K562 (cell line): ENCODE measurements around the gene FARP1. TPM values are rescaled to one million over a fixed set of nuclear protein-coding genes. Genes with fewer than 3 reads are reported as not detected.

ENCODE experiments used
- ARHGAP35 ChIP-seq: fragments of 450-650 bp; IDR thresholded peaks from 2 replicates; pipeline ENCODE4 v1.6.1; 2018; ENCODE audit not compliant: partially characterized antibody
- BRD9 ChIP-seq: fragments of 450-650 bp; IDR thresholded peaks from 2 replicates; pipeline ENCODE4 v1.6.1; 2018; ENCODE audit warnings: low read depth; ENCODE audit not compliant: partially characterized antibody
- DEAF1 ChIP-seq: fragments of 450-650 bp; formaldehyde crosslinking; IDR thresholded peaks from 2 replicates; pipeline ENCODE4 v1.4.0; 2020; ENCODE audit warnings: mild to moderate bottlenecking, moderate library complexity
- FUS ChIP-seq: fragments of 200-400 bp; formaldehyde crosslinking; optimal IDR thresholded peaks from 2 replicates; pipeline ENCODE3; 2017; ENCODE audit warnings: low read depth, low read length
- MXD1 ChIP-seq: fragments of 250-450 bp; sonication (Bioruptor Pico); IDR thresholded peaks from 2 replicates; pipeline ENCODE4 v1.8.0; 2021; ENCODE audit warnings: borderline replicate concordance, mild to moderate bottlenecking, moderate library complexity; ENCODE audit not compliant: poor library complexity, severe bottlenecking
- NFIX ChIP-seq: fragments of 250-450 bp; sonication (Bioruptor Pico); IDR thresholded peaks from 2 replicates; pipeline ENCODE4 v1.4.0; 2020; ENCODE audit warnings: low read depth, mild to moderate bottlenecking, moderate library complexity
- PHF8 ChIP-seq: fragments of 200-600 bp; sonication (generic); IDR thresholded peaks from 2 replicates; pipeline ENCODE4 v1.6.1; 2012; ENCODE audit warnings: mixed run types, mild to moderate bottlenecking, inconsistent platforms, low read length, moderate library complexity, borderline replicate concordance
- RBBP5 ChIP-seq: fragments of 200-600 bp; sonication (generic); IDR thresholded peaks from 2 replicates; pipeline ENCODE4 v1.6.1; 2012; ENCODE audit warnings: borderline replicate concordance, mild to moderate bottlenecking, low read length, control low read depth, inconsistent platforms; ENCODE audit not compliant: insufficient read depth, poor library complexity, severe bottlenecking
- RBM15 ChIP-seq: fragments of 200-400 bp; formaldehyde crosslinking; IDR thresholded peaks from 2 replicates; pipeline ENCODE4 v1.6.1; 2018; ENCODE audit warnings: mild to moderate bottlenecking, low read length, moderate library complexity; ENCODE audit not compliant: insufficient read depth
- RBM34 ChIP-seq: fragments of 200-400 bp; formaldehyde crosslinking; IDR thresholded peaks from 2 replicates; pipeline ENCODE4 v1.6.1; 2018; ENCODE audit warnings: low read length, borderline replicate concordance; ENCODE audit not compliant: insufficient read depth
- TAF9B ChIP-seq: fragments of 450-650 bp; IDR thresholded peaks from 2 replicates; pipeline ENCODE4 v1.6.1; 2018; ENCODE audit warnings: mild to moderate bottlenecking; ENCODE audit not compliant: partially characterized antibody
- TEAD1 ChIP-seq, 2 experiments: fragments of 450-650 bp in 1 of 2; sonication (generic) in 1 of 2; formaldehyde crosslinking; IDR thresholded peaks; 2 replicates each; pipeline versions ENCODE4 v1.4.0 to v1.8.0; 2020 to 2022; ENCODE audit warnings: mild to moderate bottlenecking in 2 of 2, missing genetic modification reagents in 1 of 2
- THAP12 ChIP-seq: fragments of 250-450 bp; sonication (Bioruptor Pico); IDR thresholded peaks from 2 replicates; pipeline ENCODE4 v1.9.0; 2021; ENCODE audit warnings: mild to moderate bottlenecking, inconsistent platforms
- TRIM25 ChIP-seq: fragments of 450-650 bp; IDR thresholded peaks from 2 replicates; pipeline ENCODE4 v1.7.0; 2016; ENCODE audit warnings: borderline replicate concordance
- ZNF146 ChIP-seq: IDR thresholded peaks from one replicate; pipeline ENCODE4 v1.6.1; 2018; ENCODE audit warnings: missing compliant biosample characterization; ENCODE audit not compliant: unreplicated experiment
- ZNF3 ChIP-seq: fragments of 250-450 bp; sonication (Bioruptor Pico); IDR thresholded peaks from 2 replicates; pipeline ENCODE4 v1.5.0; 2021; ENCODE audit warnings: mild to moderate bottlenecking, moderate library complexity
- ZNF589 ChIP-seq: fragments of 200-800 bp; sonication (Bioruptor generic); IDR thresholded peaks from 2 replicates; pipeline ENCODE4 v1.6.1; 2016; ENCODE audit warnings: low read depth, missing genetic modification characterization, missing compliant biosample characterization
- ZNF655 ChIP-seq: fragments of 250-450 bp; sonication (Bioruptor Pico); IDR thresholded peaks from 2 replicates; pipeline ENCODE4 v1.5.0; 2021
- polyA plus RNA-seq, 8 experiments: library from polyadenylated mRNA; depleted of rRNA in 4 of 8; stranded (reverse) in 5 of 8; unstranded in 3 of 8; fragments of >200 nt; fragmentation: Nextera tagmentation in 2 of 8; fragmentation: Illumina TruSeq in 1 of 8; extraction: Ambion mirVana in 2 of 8; extraction: Trizol in 1 of 8; gene quantifications; 2 replicates each; pipeline versions ENCODE4 v1.2.1 to v1.2.3, GENCODE V29; 2011 to 2014; ENCODE audit warnings: inconsistent platforms in 1 of 8, missing spikeins in 1 of 8
- total RNA-seq, 7 experiments: library from RNA; depleted of rRNA in 6 of 7; stranded (reverse); fragments of >200 nt in 6 of 7; fragmentation: Illumina TruSeq in 2 of 7; extraction: Trizol in 2 of 7; gene quantifications; 2 replicates each; pipeline versions ENCODE4 v1.2.1 to v1.2.3, GENCODE V29; 2011 to 2021; ENCODE audit warnings: low replicate concordance in 1 of 7

The FARP1 gene
- total and polyA plus RNA-seq, 9 of the 15 experiments (the other 6 are each of a cell fraction or from before 2014, with no cell fraction given), result 0.03 to 0.29 (median 0.05) TPM; not detected in 3

GRCh38 chr13:98445340-98446233, 302.7 kb downstream of the FARP1 start (continued):
- TF ChIP-seq TRIM25 (no peak), MXD1 (CRISPR knock-in tag) (no peak), THAP12 (CRISPR knock-in tag) (0 out of 2 replicates have a peak, but pooled peaks have one; percentile 7), FUS (no peak), RBM15 (no peak), RBBP5 (no peak), TAF9B (no peak), TEAD1 (CRISPR knock-in tag; IDR thresholded peaks at IDR 0.05) (no peak), BRD9 (no peak), DEAF1 (CRISPR knock-in tag) (peak; percentile 69), ZNF655 (CRISPR knock-in tag) (no peak), ZNF146 (CRISPR knock-in tag) (no peak), RBM34 (no peak), ZNF589 (CRISPR knock-in tag) (no peak), NFIX (CRISPR knock-in tag) (no peak), ZNF3 (CRISPR knock-in tag) (no peak), PHF8 (no peak), ARHGAP35 (no peak)
